Stimulated activated naive CD8-positive, alpha-beta T cell treated with anti-CD3 and anti-CD28 coated beads, Interleukin-15, Interleukin-2, amounts not matched to agents 100 ng/mL and 50 ng/mL, for 24 hours (primary cell): ENCODE results near the gene UNCX.

ENCODE experiments used
- H3K27ac Mint-ChIP-seq: one replicate; pipeline ENCODE4 v1.8.0; 2021; ENCODE audit warnings: mild to moderate bottlenecking, mixed read lengths
- H3K27me3 Mint-ChIP-seq: one replicate; pipeline ENCODE4 v1.8.0; 2021; ENCODE audit warnings: mixed read lengths
- H3K36me3 Mint-ChIP-seq: one replicate; pipeline ENCODE4 v1.8.0; 2021; ENCODE audit warnings: low read depth, mixed read lengths
- H3K4me1 Mint-ChIP-seq: one replicate; pipeline ENCODE4 v1.8.0; 2021; ENCODE audit warnings: low read depth, mixed read lengths
- H3K4me3 Mint-ChIP-seq: one replicate; pipeline ENCODE4 v1.8.0; 2021; ENCODE audit warnings: mild to moderate bottlenecking, mixed read lengths
- H3K9me3 Mint-ChIP-seq: one replicate; pipeline ENCODE4 v1.8.0; 2021; ENCODE audit warnings: mixed read lengths

Gene UNCX

GRCh38 chr7:1234049-1234880 lies 1.6 kb downstream of the UNCX start:
- H3K27me3 Mint-ChIP-seq: peaks cover 55% of the 10 kb centered on the region
- peak overlapping the region; percentile 74 for H3K27ac Mint-ChIP-seq
- no peaks in the 10 kb centered on the region for H3K9me3 Mint-ChIP-seq
- peaks cover 6% of the 10 kb centered on the region for H3K36me3 Mint-ChIP-seq
- H3K4me1 Mint-ChIP-seq: peaks cover 33% of the 10 kb centered on the region
- peak overlapping the region; percentile 57 for H3K4me3 Mint-ChIP-seq

GRCh38 chr7:1234881-1235500 lies 2.3 kb downstream of the UNCX start:
- no peaks in the 10 kb centered on the region for H3K9me3 Mint-ChIP-seq
- H3K4me1 Mint-ChIP-seq: peaks cover 33% of the 10 kb centered on the region
- peaks cover 6% of the 10 kb centered on the region for H3K36me3 Mint-ChIP-seq
- peak overlapping the region; percentile 74 for H3K27ac Mint-ChIP-seq
- peak overlapping the region; percentile 57 for H3K4me3 Mint-ChIP-seq
- peaks cover 61% of the 10 kb centered on the region for H3K27me3 Mint-ChIP-seq

- Mint-ChIP-seq H3K4me1 (peaks cover 33% of the 10 kb centered on the region), H3K36me3 (peaks cover 6% of the 10 kb centered on the region), H3K4me3 (no peak overlapping the region), H3K9me3 (no peaks in the 10 kb centered on the region), H3K27ac (peak overlapping the region; percentile 70), H3K27me3 (peaks cover 60% of the 10 kb centered on the region)
Measured at GRCh38 chr7:1235501-1236131, 2.9 kb downstream of the UNCX start.

GRCh38 chr7:1236132-1236661 lies 3.5 kb downstream of the UNCX start:
- H3K4me1 Mint-ChIP-seq: peaks cover 31% of the 10 kb centered on the region
- H3K27ac Mint-ChIP-seq: no peak overlapping the region
- H3K27me3 Mint-ChIP-seq: peaks cover 57% of the 10 kb centered on the region
- H3K9me3 Mint-ChIP-seq: no peaks in the 10 kb centered on the region
- no peak overlapping the region for H3K4me3 Mint-ChIP-seq
- H3K36me3 Mint-ChIP-seq: peaks cover 6% of the 10 kb centered on the region

GRCh38 chr7:1236831-1237701 lies 4.4 kb downstream of the UNCX start:
- no peaks in the 10 kb centered on the region for H3K9me3 Mint-ChIP-seq
- H3K27ac Mint-ChIP-seq: peak overlapping the region; percentile 70
- H3K27me3 Mint-ChIP-seq: peaks cover 54% of the 10 kb centered on the region
- H3K4me3 Mint-ChIP-seq: peak overlapping the region; percentile 54
- peaks cover 6% of the 10 kb centered on the region for H3K36me3 Mint-ChIP-seq
- H3K4me1 Mint-ChIP-seq: peaks cover 26% of the 10 kb centered on the region

GRCh38 chr7:1237704-1238255 lies 5.1 kb downstream of the UNCX start:
- Mint-ChIP-seq H3K4me3 (peak overlapping the region; percentile 54), H3K36me3 (peaks cover 6% of the 10 kb centered on the region), H3K4me1 (peaks cover 23% of the 10 kb centered on the region), H3K9me3 (no peaks in the 10 kb centered on the region), H3K27ac (peak overlapping the region; percentile 70), H3K27me3 (peaks cover 49% of the 10 kb centered on the region)

GRCh38 chr7:1238450-1238882 lies 5.8 kb downstream of the UNCX start:
- Mint-ChIP-seq H3K27me3 (peaks cover 55% of the 10 kb centered on the region), H3K27ac (no peak overlapping the region), H3K4me3 (no peak overlapping the region), H3K36me3 (peaks cover 6% of the 10 kb centered on the region), H3K9me3 (no peaks in the 10 kb centered on the region), H3K4me1 (peaks cover 23% of the 10 kb centered on the region)

GRCh38 chr7:1238931-1239802 lies 6.5 kb downstream of the UNCX start:
- peak overlapping the region; percentile 16 for H3K27ac Mint-ChIP-seq
- H3K36me3 Mint-ChIP-seq: peaks cover 6% of the 10 kb centered on the region
- H3K4me1 Mint-ChIP-seq: peaks cover 22% of the 10 kb centered on the region
- H3K9me3 Mint-ChIP-seq: no peaks in the 10 kb centered on the region
- no peak overlapping the region for H3K4me3 Mint-ChIP-seq
- H3K27me3 Mint-ChIP-seq: peaks cover 57% of the 10 kb centered on the region

GRCh38 chr7:1239803-1240516 lies 7.3 kb downstream of the UNCX start:
- Mint-ChIP-seq H3K4me1 (peaks cover 14% of the 10 kb centered on the region), H3K4me3 (no peak overlapping the region), H3K36me3 (no peaks in the 10 kb centered on the region), H3K27me3 (peaks cover 57% of the 10 kb centered on the region), H3K9me3 (no peaks in the 10 kb centered on the region), H3K27ac (no peak overlapping the region)

GRCh38 chr7:1240517-1241257 lies 8.0 kb downstream of the UNCX start:
- Mint-ChIP-seq H3K27ac (peak overlapping the region; percentile 70), H3K4me3 (peak overlapping the region; percentile 35), H3K27me3 (peaks cover 60% of the 10 kb centered on the region), H3K4me1 (peaks cover 10% of the 10 kb centered on the region), H3K36me3 (no peaks in the 10 kb centered on the region), H3K9me3 (no peaks in the 10 kb centered on the region)

GRCh38 chr7:1241258-1241602 lies 8.6 kb downstream of the UNCX start:
- Mint-ChIP-seq H3K36me3 (no peaks in the 10 kb centered on the region), H3K27ac (no peak overlapping the region), H3K9me3 (no peaks in the 10 kb centered on the region), H3K4me3 (no peak overlapping the region), H3K27me3 (peaks cover 63% of the 10 kb centered on the region), H3K4me1 (peaks cover 9% of the 10 kb centered on the region)

GRCh38 chr7:1241603-1242255 lies 9.1 kb downstream of the UNCX start:
- Mint-ChIP-seq H3K9me3 (no peaks in the 10 kb centered on the region), H3K36me3 (no peaks in the 10 kb centered on the region), H3K4me3 (no peak overlapping the region), H3K27ac (no peak overlapping the region), H3K27me3 (peaks cover 68% of the 10 kb centered on the region), H3K4me1 (peaks cover 12% of the 10 kb centered on the region)
